SK-N-SH treated with all-trans-retinoic acid at 6 μM for 48 hours (cell line): Measurements from ENCODE around the gene GAR1.

ENCODE experiments used
- CSDC2 ChIP-seq: fragments of 250-450 bp; sonication (Bioruptor Pico); IDR thresholded peaks from 2 replicates; pipeline ENCODE4 v1.5.0; 2020; ENCODE audit warnings: mild to moderate bottlenecking, moderate library complexity
- CSRNP3 ChIP-seq: fragments of 250-450 bp; sonication (Bioruptor Pico); IDR thresholded peaks from 2 replicates; pipeline ENCODE4 v1.5.1; 2021; ENCODE audit warnings: mild to moderate bottlenecking, moderate library complexity
- GLIS3 ChIP-seq: fragments of 250-450 bp; sonication (Bioruptor Pico); IDR thresholded peaks from 2 replicates; pipeline ENCODE4 v1.5.0; 2020; ENCODE audit warnings: mild to moderate bottlenecking, moderate library complexity
- PATZ1 ChIP-seq: fragments of 250-450 bp; sonication (Bioruptor Pico); IDR thresholded peaks from 2 replicates; pipeline ENCODE4 v1.8.0; 2020; ENCODE audit warnings: mild to moderate bottlenecking, moderate library complexity, borderline replicate concordance
- PPARA ChIP-seq: fragments of 250-450 bp; sonication (Bioruptor Pico); IDR thresholded peaks from 2 replicates; pipeline ENCODE4 v1.5.0; 2020; ENCODE audit warnings: mild to moderate bottlenecking, borderline replicate concordance
- ZC3H10 ChIP-seq: fragments of 250-450 bp; sonication (Bioruptor Pico); IDR thresholded peaks from 2 replicates; pipeline ENCODE4 v1.5.1; 2021; ENCODE audit warnings: mild to moderate bottlenecking, moderate library complexity
- ZFP3 ChIP-seq: fragments of 250-450 bp; sonication (Bioruptor Pico); IDR thresholded peaks from 2 replicates; pipeline ENCODE4 v1.5.0; 2020; ENCODE audit warnings: mild to moderate bottlenecking, moderate library complexity
- ZNF8 ChIP-seq: fragments of 450-650 bp; formaldehyde crosslinking; IDR thresholded peaks from 2 replicates; pipeline ENCODE4 v1.5.0; 2020; ENCODE audit warnings: mild to moderate bottlenecking, moderate library complexity

GRCh38 chr4:109810552-109811387 lies 4.8 kb upstream of the GAR1 start:
- TF ChIP-seq PPARA (no peak), ZNF8 (CRISPR knock-in tag) (no peak), GLIS3 (no peak), PATZ1 (no peak), CSRNP3 (CRISPR knock-in tag) (no peak), ZFP3 (no peak), CSDC2 (no peak), ZC3H10 (CRISPR knock-in tag) (no peak)
